Islet precursor cell (in vitro differentiated cells): Measurements from ENCODE around the gene TBCA.
"Not testable (repeated sequence)": the region's sequence is repeated elsewhere in the genome, so short reads cannot be mapped to it uniquely, and the experiment has no call there.

ENCODE experiments used
- DNase-seq: peaks from one replicate; pipeline ENCODE4 v3.0.0-alpha.2; 2018

Gene TBCA

GRCh38 chr5:77699569-77699968 lies 76.6 kb downstream of the TBCA start:
- not testable (repeated sequence) for DNase-seq

- no peak for DNase-seq
These were observed 77.2 kb downstream of the TBCA start for GRCh38 chr5:77698920-77699319.

DNA sequence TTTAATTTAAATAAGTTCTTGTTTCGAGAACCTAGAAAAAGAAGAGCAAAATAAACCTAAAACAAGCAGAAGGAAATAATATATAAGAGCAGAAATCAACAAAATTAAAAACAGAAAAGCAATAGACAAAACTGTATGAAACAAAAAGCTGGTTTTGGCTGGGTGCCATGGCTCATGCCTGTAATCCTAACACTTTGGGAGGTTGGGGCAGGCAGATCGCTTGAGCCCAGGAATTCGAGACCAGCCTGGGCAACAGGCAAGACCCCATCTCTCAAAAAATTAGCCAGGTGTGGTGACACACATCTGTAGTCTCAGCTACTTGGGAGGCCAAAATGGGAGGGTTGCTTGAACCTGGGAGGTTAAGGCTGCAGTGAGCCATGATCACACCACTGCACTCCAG lies 78.4 kb downstream of the TBCA start:
- DNase-seq = no peak

DNA sequence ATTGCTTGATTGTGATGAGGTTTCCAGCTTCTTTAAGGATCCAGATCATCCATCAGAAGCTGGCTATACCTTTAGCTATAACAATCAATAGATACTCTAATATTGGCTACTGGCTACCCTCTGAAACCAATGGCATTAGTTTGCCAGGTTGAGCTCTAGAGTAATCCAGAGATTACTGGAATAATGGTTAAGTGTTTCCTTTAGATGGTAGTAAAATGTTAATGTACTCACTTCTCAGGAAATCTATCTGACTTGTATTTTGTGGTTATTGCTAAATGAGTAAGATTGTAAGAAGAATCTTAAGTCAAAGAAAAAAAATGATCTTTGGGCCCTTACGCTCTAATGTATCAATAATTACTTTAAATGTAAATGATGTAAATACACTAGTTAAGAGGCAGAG lies 80.0 kb downstream of the TBCA start:
- DNase-seq = no peak

DNA sequence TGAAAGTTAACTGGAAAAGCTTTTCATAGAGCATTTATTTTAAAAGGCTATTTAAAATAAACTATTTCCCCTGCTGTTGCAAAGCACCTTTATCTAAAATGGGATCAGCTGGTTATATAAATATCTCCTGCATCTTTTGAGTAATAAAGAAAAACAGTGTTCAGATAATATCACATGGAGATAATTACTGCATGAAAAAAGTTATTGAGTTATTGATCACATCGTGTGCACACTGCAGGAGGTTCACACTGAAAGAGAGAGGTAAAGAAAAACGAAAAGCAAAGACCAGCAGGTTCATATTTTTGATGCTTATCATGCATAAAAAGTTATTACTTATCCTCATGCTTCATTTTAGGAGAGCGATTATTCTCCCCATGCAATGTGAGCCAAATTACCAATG lies 82.2 kb downstream of the TBCA start:
- no peak for DNase-seq

DNA sequence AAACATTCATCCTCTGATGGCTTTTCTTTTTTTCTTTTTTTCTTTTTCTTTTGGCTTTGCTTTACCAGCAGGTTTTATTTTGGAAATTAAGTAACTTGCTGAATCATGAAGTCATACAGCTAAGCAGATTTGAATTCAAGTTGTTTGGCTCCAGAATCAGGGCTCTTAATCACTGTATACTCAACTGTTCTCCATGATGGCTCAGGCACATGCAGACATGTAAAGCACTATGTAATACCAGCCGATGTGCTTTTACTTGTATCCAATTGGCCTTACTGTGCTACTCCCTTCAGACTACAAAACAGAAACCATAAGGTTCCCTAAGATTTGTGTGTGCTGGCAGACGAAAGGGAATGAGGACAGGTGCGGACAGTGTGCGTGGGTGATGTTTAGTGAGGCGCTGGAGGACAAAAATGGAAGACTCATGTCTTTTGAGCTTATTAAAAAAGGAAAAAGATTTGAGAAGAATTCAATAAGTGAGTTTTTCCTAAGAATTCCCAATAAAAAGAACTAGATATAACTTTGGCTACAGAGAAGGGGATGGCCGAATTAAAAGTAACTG lies 92.9 kb downstream of the TBCA start:
- no peak for DNase-seq

- DNase-seq = no peak
These were observed 105.6 kb downstream of the TBCA start for GRCh38 chr5:77670526-77670925.

DNA sequence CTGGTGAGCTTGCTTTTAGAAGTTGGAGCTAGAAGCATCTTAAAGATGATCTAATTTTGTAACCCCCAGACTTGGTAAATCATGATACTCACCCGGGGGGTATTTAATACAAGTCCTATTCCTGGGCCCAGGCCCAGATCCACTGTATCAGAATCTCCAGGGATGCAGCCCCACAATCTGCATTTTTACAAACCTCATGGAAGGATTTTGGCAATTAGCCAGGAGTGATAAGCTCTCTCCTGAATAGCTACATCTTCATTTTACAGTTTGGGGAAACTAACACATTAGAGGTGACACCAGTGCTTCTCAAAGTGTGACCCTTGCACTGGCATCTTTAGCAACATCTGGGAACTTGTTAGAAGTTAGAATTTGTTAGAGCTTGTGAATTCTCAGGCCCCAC lies 106.5 kb downstream of the TBCA start:
- no peak for DNase-seq

DNA sequence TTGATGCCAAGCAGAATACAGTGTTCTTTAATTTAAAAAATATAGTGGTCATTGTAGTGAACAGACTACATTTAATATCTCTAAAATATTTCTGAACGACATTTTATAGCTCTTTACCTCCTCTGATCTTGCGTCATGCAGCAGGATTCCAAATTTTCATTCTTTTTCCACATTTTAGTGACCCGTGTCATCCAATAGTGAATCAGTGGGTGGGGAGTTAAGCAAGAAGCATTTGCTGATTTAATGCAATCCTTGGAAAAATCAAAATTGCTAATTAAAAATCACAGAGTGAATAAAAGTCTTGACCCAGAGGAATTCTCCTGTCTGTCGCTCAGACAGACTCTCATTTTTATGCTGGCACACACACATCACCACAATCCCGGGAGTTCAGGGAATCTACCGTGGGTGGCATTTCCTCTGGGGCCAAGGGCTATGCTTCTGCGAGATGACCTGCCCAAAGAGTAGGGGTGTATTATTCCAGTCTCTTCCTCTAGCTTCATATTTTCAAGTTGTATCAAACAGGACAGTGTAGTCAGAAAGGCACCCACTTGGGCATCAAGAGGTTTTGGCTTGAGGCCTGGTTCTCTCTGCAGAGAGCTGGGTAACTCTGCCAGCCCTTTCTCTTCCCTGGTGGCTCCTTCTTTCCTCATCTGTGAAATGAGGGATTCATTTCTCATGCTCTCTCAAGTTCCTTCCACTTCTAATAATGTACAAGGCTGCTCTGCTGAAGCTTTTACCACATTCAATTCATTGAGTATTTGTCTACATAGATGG lies 112.9 kb downstream of the TBCA start:
- no peak for DNase-seq

- DNase-seq = no peak
These were observed 113.5 kb downstream of the TBCA start for GRCh38 chr5:77662635-77663034.

GRCh38 chr5:77658662-77659061 lies 117.5 kb downstream of the TBCA start:
- DNase-seq = no peak

GRCh38 chr5:77651343-77651742 lies 124.8 kb downstream of the TBCA start:
- DNase-seq = no peak

DNA sequence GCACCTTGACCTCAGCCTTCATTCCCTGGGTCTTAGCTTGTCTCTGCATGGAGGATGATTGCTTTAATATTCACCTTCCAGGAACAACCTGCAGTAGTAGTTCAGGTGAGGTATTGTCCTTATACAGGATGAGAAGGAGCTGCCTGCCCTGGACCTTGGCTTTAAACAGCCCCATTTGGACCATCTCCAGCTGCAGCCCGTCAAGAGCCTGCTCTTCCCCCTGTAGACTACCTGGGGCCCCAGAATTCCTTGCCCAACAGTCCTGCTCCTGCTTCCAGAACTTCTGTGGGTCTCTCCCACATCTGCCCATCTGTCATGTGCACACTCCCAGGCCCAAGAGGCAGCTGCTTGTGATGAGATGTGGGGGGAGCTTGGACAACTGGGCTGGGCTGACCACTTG lies 125.5 kb downstream of the TBCA start:
- no peak for DNase-seq

DNA sequence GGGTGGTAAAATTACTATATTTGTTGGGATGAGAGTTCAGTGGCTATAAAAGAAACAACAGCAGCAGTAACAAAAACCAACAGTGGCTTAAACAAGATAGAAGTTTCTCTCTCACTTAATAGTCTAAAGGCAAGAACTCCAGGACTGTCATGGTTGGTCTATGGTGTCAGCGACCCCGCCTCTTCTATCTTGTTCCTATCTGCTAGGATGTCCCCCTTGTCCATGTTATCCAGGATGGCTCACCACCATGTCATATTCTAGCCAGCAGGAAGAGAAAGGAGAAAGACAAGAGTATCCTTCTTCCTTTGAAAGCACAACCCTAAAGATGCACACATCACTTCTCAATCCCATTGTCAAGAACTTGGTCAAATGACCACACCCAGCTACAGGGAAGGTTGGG lies 126.4 kb downstream of the TBCA start:
- DNase-seq = no peak

GRCh38 chr5:77645995-77646639 lies 130.0 kb downstream of the TBCA start:
- no peak for DNase-seq

DNA sequence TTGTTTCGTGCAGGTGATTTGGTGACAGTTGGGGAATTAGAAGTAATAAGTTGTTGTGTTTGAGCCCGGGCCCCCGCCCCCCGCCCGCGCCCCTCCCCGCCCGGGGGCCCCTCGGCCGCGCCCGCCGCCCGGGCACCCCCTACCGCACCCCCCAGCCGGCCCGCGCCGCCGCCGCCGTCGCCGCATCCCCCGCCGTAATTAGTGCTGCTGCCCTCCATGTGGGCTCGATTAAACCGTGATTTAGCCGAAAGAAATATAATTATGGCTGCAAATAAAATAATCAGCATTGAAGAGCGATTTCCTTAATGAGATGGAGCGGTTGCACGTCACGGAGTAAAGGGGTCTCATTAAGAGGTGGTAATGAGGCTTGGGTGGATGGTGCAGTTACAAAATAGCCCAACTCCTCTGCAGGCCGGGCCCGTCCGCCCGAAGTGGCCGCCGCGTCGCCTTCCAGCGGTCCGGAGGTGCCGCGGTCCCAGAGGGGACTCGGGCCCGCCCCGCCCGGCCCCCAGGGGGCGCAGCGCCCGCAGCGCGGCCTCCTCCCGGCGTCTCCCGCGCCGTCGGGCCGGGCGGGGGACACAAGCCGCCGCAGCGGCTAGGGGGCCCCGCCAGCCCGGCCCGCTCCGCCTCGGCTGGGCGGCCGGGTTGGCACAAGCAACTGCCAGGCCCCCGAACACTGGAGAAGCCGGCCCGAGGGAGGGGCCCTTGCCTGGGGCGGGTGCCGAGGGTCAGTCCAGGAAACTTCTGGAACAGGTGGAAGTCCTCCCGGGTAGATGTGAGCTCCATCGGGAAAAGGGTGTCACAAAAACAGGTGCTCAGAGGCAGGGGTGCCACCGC lies 130.8 kb downstream of the TBCA start:
- DNase-seq = no peak

- DNase-seq = no peak
These were observed 131.6 kb downstream of the TBCA start for GRCh38 chr5:77644371-77645157.

GRCh38 chr5:77643654-77644370 lies 132.3 kb downstream of the TBCA start:
- DNase-seq = no peak

GRCh38 chr5:77642738-77643653 lies 133.1 kb downstream of the TBCA start:
- DNase-seq = no peak

- DNase-seq = no peak
These were observed 134.0 kb downstream of the TBCA start for GRCh38 chr5:77641963-77642737.
